T-helper 2 cell (primary cell): Measurements from ENCODE around the gene SLC35F3.
A peak's percentile ranks its signal among the peaks of the same experiment; 100 is the strongest.

Source experiments
- DNase-seq, 5 experiments: peaks; one replicate each; pipeline versions ENCODE4 v3.0.0 to v3.0.0-alpha.2; 2012 to 2022

The SLC35F3 gene

GRCh38 chr1:234047123-234047522, 142.6 kb downstream of the SLC35F3 start:
- no peak for DNase-seq

GRCh38 chr1:234062166-234062565, 157.7 kb downstream of the SLC35F3 start:
- DNase-seq, result no peak

- DNase-seq, result peak; percentile 10 to 63 (median 47)
These were observed 161.4 kb downstream of the SLC35F3 start for GRCh38 chr1:234065794-234066447.

- no peak for DNase-seq
These were observed 163.3 kb downstream of the SLC35F3 start for GRCh38 chr1:234067581-234068337.

GRCh38 chr1:234069760-234070159, 165.3 kb downstream of the SLC35F3 start:
- DNase-seq, result no peak

- no peak for DNase-seq
These were observed 168.3 kb downstream of the SLC35F3 start for GRCh38 chr1:234072793-234073192.

- no peak for DNase-seq
These were observed 173.7 kb downstream of the SLC35F3 start for GRCh38 chr1:234078143-234078542.

- no peak for DNase-seq
These were observed 175.4 kb downstream of the SLC35F3 start for GRCh38 chr1:234079896-234080295.

- DNase-seq, result no peak
These were observed 179.0 kb downstream of the SLC35F3 start for GRCh38 chr1:234083460-234083859.

- no peak for DNase-seq
These were observed 184.9 kb downstream of the SLC35F3 start for GRCh38 chr1:234089396-234089795.

GRCh38 chr1:234090212-234091064, 186.0 kb downstream of the SLC35F3 start:
- DNase-seq, result no peak

- DNase-seq, result no peak
These were observed 186.6 kb downstream of the SLC35F3 start for GRCh38 chr1:234091065-234091401.

- no peak for DNase-seq
These were observed 187.4 kb downstream of the SLC35F3 start for GRCh38 chr1:234091876-234092275.

GRCh38 chr1:234093107-234093506, 188.6 kb downstream of the SLC35F3 start:
- DNase-seq, result no peak

- no peak for DNase-seq
These were observed 189.3 kb downstream of the SLC35F3 start for GRCh38 chr1:234093741-234094140.

- no peak for DNase-seq
These were observed 189.7 kb downstream of the SLC35F3 start for GRCh38 chr1:234094172-234094571.

GRCh38 chr1:234096161-234096770, 191.8 kb downstream of the SLC35F3 start:
- DNase-seq, result no peak

GRCh38 chr1:234102583-234102982, 198.1 kb downstream of the SLC35F3 start:
- DNase-seq, result no peak

GRCh38 chr1:234103198-234103597, 198.7 kb downstream of the SLC35F3 start:
- no peak for DNase-seq

GRCh38 chr1:234106032-234106431, 201.6 kb downstream of the SLC35F3 start:
- DNase-seq, result no peak

GRCh38 chr1:234107416-234108021, 203.0 kb downstream of the SLC35F3 start:
- no peak for DNase-seq

- no peak for DNase-seq
These were observed 204.4 kb downstream of the SLC35F3 start for GRCh38 chr1:234108921-234109320.

- DNase-seq, result no peak
These were observed 205.4 kb downstream of the SLC35F3 start for GRCh38 chr1:234109840-234110239.
